GM21360 (cell line): ENCODE measurements around the gene RGMB.
A peak's percentile ranks its signal among the peaks of the same experiment; 100 is the strongest.

Experiments used
- ATAC-seq: cut with Tn5 transposase; IDR thresholded peaks from one replicate; pipeline ENCODE4 v1.9.1; 2021; ENCODE audit warnings: mild to moderate bottlenecking, moderate library complexity; ENCODE audit not compliant: unreplicated experiment

The RGMB gene

GRCh38 chr5:98768160-98768959 is 5.1 kb upstream of the RGMB start:
- ATAC-seq = peak; percentile 41

DNA sequence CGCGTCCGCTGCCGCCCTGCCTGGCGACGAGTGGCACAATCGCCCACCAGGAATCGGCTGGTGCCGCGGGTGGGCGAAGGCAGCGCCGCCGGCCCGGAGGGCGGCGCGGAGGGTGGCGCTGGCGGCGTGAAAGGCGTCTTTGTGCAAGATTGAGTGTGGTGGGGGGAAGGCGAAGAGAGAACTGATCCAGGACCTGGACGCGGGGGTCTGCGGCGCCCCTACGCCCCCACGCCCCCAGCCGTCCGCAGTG is 4.6 kb upstream of the RGMB start:
- no peak for ATAC-seq

DNA sequence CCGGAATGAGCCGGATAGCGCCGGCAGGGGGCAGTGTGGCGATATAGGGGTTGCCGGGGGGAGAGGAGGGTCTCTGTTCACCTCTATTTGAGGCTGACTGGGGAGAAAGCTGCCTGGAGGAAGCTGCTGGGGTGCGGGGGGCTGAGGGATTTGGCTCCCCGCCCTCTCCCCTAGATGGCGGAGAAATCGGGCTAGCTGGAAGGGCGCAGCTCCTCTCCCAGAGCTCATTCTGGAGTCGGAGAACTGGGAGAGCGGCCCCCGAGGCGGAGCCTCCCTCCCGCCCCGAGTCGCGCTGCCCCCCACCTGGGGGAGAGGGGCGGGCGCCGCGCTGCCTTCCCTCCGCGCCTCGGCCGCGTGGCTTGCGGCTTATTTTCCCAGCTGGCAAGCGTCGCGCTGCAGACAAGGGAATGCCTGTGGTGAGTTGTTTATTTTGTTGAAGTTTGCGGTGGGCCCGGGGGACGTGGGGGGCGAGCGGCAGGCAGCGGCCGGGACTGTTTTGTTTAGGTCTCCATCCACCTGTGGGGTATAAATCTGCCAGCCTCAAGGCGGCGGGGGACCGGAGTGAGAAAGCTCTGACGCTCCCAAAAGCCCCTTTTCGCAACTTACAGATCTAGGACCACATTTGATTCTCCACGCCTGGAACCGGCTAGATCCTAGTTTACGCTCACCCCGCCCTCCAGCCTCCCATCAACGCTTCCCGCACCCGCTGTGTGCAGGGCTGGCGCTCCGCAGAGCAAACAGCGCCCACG is 4.1 kb upstream of the RGMB start:
- no peak for ATAC-seq

DNA sequence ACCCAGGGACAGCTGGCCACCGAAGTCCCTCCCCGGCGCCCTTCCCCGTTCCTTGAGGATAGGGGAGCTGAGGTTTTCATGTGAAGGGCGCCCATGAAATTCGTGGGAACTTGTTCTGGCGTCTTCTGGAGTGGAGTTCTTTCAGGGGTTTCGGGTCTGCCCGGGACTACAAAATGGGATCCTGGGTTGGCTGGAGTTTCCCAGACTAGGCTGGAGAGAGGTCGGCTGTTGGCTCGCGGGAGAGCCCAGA is 3.6 kb upstream of the RGMB start:
- no peak for ATAC-seq

- no peak for ATAC-seq
Observed at GRCh38 chr5:98770209-98770910, 3.1 kb upstream of the RGMB start.

DNA sequence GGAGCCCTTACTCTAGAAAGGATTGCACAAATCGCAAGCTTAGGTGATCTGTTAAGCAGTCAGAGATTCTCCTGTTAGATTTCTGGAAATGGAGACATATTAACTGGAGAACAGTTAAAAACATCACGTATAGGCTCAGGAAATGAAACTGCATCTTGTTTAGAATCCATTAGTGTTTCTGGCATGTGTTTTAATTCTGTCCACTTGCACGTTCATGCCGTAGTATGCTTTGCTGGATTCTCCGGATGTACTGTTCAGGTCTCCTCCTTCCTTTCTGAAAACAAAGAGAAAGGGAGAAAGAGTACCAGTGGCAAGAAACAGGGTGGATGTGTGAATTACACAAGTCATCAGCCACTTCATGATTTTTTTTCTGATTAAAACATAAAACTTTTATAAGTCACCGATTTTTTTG is 2.5 kb upstream of the RGMB start:
- ATAC-seq = no peak

- ATAC-seq = no peak
Observed at GRCh38 chr5:98771382-98772109, 1.9 kb upstream of the RGMB start.

GRCh38 chr5:98772415-98773213 is 849 bp upstream of the RGMB start:
- peak; percentile 26 for ATAC-seq

GRCh38 chr5:98773214-98773463 is 324 bp upstream of the RGMB start:
- no peak for ATAC-seq

DNA sequence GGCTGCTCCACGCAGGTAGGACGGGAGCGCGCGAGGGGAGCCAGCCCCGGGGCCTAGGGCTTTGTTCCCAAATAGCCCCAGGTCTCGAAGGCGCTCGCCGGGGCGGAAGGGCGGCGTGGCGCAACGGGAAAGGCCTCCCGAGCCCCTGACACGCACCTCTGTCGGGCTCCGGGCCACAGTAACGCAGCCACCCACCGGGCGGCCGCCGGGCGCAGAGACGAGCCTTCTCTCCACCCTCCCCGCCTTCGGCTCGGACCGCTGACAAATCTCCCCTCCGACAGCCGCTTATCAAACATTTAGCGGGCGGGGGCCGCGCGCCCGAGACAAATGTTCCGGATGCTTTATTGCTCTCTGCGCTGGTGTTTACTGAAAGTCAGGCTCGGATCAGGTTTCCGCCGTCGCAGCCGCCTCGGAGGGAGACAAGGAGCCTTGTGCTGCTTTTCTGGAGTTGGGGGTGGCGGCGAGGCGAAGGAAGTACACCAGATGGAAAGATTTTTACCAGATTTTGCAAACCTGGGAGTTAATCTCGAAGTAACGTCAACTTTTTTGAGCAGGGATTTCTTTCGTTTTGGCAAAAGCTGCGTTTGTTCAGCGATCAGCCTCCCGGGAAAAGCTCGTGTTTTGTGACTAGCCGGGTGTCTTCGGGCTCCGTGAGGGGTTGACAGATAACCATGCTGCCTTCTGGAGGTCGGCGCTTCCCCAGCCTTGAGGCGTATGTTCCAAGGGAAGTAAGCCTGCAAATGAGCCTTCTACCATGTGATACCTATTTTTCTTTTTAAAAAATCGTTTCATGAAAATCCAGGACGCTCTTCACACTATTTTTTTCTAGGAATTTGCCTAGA is 950 bp downstream of the RGMB start:
- peak; percentile 33 for ATAC-seq

- no peak for ATAC-seq
Observed at GRCh38 chr5:98775246-98776065, 2.0 kb downstream of the RGMB start.

- ATAC-seq = no peak
Observed at GRCh38 chr5:98776066-98776705, 2.7 kb downstream of the RGMB start.

GRCh38 chr5:98777295-98777694 is 3.8 kb downstream of the RGMB start:
- ATAC-seq = no peak

DNA sequence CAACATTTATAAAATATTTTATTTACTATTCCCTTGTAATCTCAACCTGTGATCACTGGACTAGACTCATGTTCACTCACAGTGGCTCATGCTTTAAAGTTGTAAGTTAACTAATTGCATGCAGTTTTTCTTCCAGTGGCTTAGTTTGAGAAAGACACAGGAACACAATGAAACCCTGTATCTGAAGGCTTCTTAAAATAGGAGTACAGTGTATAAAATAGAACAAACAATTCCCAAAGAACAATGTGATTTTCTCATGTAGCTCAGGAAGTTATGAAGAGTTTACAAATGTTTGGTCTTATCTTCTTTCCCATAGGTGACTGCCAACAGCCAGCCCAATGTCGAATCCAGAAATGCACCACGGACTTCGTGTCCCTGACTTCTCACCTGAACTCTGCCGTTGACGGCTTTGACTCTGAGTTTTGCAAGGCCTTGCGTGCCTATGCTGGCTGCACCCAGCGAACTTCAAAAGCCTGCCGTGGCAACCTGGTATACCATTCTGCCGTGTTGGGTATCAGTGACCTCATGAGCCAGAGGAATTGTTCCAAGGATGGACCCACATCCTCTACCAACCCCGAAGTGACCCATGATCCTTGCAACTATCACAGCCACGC is 5.9 kb downstream of the RGMB start:
- no peak for ATAC-seq

- ATAC-seq = no peak
Observed at GRCh38 chr5:98780390-98780789, 6.9 kb downstream of the RGMB start.

GRCh38 chr5:98781520-98781919 is 8.1 kb downstream of the RGMB start:
- no peak for ATAC-seq

- peak; percentile 72 for ATAC-seq
Observed at GRCh38 chr5:98781964-98782363, 8.5 kb downstream of the RGMB start.

- no peak for ATAC-seq
Observed at GRCh38 chr5:98783051-98783649, 9.7 kb downstream of the RGMB start.
